Mesenchymal stem cell (in vitro differentiated cells and primary cell): Measurements from ENCODE around the gene PCDHB14.
"Not testable (repeated sequence)": the region's sequence is repeated elsewhere in the genome, so short reads cannot be mapped to it uniquely, and the experiment has no call there.

Experiments used
- DNase-seq: peaks from one replicate; pipeline ENCODE4 v3.0.0-alpha.2; 2013
- H2AFZ ChIP-seq: one replicate; pipeline ENCODE4 v1.6.1; 2013; ENCODE audit warnings: low read depth, mild to moderate bottlenecking, control low read depth, inconsistent platforms, low read length, moderate library complexity
- H2AK5ac ChIP-seq: 2 replicates; pipeline ENCODE4 v1.6.1; 2013; ENCODE audit warnings: low read length, moderate library complexity, mild to moderate bottlenecking, inconsistent platforms; ENCODE audit not compliant: severe bottlenecking
- H2BK120ac ChIP-seq: one replicate; pipeline ENCODE4 v1.6.1; 2013; ENCODE audit warnings: low read depth, mild to moderate bottlenecking, inconsistent platforms, low read length, moderate library complexity
- H2BK12ac ChIP-seq, 2 experiments: one replicate each; pipeline ENCODE4 v1.6.1; 2013; ENCODE audit warnings: inconsistent platforms in 2 of 2, low read length in 2 of 2, mild to moderate bottlenecking in 2 of 2, moderate library complexity in 2 of 2, control low read depth in 1 of 2
- H2BK15ac ChIP-seq: one replicate; pipeline ENCODE4 v1.6.1; 2013; ENCODE audit warnings: mild to moderate bottlenecking, low read depth, inconsistent platforms; ENCODE audit not compliant: poor library complexity, severe bottlenecking
- H2BK5ac ChIP-seq: 2 replicates; pipeline ENCODE4 v1.6.1; 2013; ENCODE audit warnings: low read depth, mild to moderate bottlenecking, low read length, control low read depth, inconsistent platforms; ENCODE audit not compliant: poor library complexity, severe bottlenecking
- H3K14ac ChIP-seq, 2 experiments: one replicate each; pipeline ENCODE4 v1.6.1; 2013; ENCODE audit warnings: inconsistent platforms in 2 of 2, low read length in 2 of 2, control low read depth in 1 of 2, mild to moderate bottlenecking in 1 of 2, moderate library complexity in 1 of 2
- H3K18ac ChIP-seq, 2 experiments: one replicate each; pipeline ENCODE4 v1.6.1; 2013; ENCODE audit warnings: inconsistent platforms in 2 of 2, low read length in 2 of 2, control low read depth in 1 of 2, low read depth in 1 of 2, mild to moderate bottlenecking in 1 of 2
- H3K23ac ChIP-seq, 2 experiments: one replicate each; pipeline ENCODE4 v1.6.1; 2013; ENCODE audit warnings: inconsistent platforms in 2 of 2, low read length in 2 of 2, mild to moderate bottlenecking in 2 of 2, moderate library complexity in 2 of 2, control low read depth in 1 of 2
- H3K27ac ChIP-seq: 2 replicates; pipeline ENCODE4 v1.5.1; 2013; ENCODE audit warnings: mild to moderate bottlenecking, moderate library complexity, low read length, control low read depth, inconsistent platforms; ENCODE audit not compliant: poor library complexity, severe bottlenecking
- H3K27me3 ChIP-seq, 2 experiments: 2 replicates each; pipeline versions ENCODE4 v1.6.1 to v1.7.0; 2013; ENCODE audit warnings: low read length in 2 of 2, mild to moderate bottlenecking in 2 of 2, moderate library complexity in 2 of 2, control low read depth in 1 of 2, inconsistent platforms in 1 of 2; ENCODE audit not compliant: control insufficient read depth in 1 of 2, insufficient read depth in 1 of 2
- H3K36me3 ChIP-seq, 2 experiments: 2 replicates each; pipeline versions ENCODE4 v1.6.1 to v1.7.0; 2013; ENCODE audit warnings: low read length in 2 of 2, control low read depth in 1 of 2, inconsistent platforms in 1 of 2, low read depth in 1 of 2, mild to moderate bottlenecking in 1 of 2; ENCODE audit not compliant: insufficient read depth in 2 of 2, control insufficient read depth in 1 of 2
- H3K4ac ChIP-seq, 2 experiments: one replicate each; pipeline ENCODE4 v1.6.1; 2013; ENCODE audit warnings: inconsistent platforms in 2 of 2, low read length in 2 of 2, mild to moderate bottlenecking in 2 of 2, moderate library complexity in 2 of 2, control low read depth in 1 of 2, low read depth in 1 of 2
- H3K4me1 ChIP-seq: 2 replicates; pipeline ENCODE4 v1.6.1; 2013; ENCODE audit warnings: low read depth, low read length, control low read depth; ENCODE audit not compliant: control insufficient read depth, insufficient read depth
- H3K4me2 ChIP-seq: 2 replicates; pipeline ENCODE4 v1.6.1; 2013; ENCODE audit warnings: low read length, mild to moderate bottlenecking, inconsistent platforms; ENCODE audit not compliant: poor library complexity, severe bottlenecking
- H3K4me3 ChIP-seq, 2 experiments: 2 replicates each; pipeline versions ENCODE4 v1.5.1 to v1.7.0; 2013; ENCODE audit warnings: low read length in 2 of 2, mild to moderate bottlenecking in 2 of 2, control low read depth in 1 of 2, low read depth in 1 of 2; ENCODE audit not compliant: insufficient read depth in 1 of 2
- H3K79me1 ChIP-seq: replicated peaks from 2 replicates; pipeline ENCODE4 v1.6.1; 2013; ENCODE audit warnings: mild to moderate bottlenecking, control low read depth, low read length, inconsistent platforms; ENCODE audit not compliant: poor library complexity, severe bottlenecking
- H3K9ac ChIP-seq: 2 replicates; pipeline ENCODE4 v1.7.0; 2013; ENCODE audit warnings: mild to moderate bottlenecking, low read length, moderate library complexity
- H3K9me3 ChIP-seq: 2 replicates; pipeline ENCODE4 v1.7.0; 2013; ENCODE audit warnings: mild to moderate bottlenecking, low read length; ENCODE audit not compliant: control insufficient read depth
- H4K8ac ChIP-seq: one replicate; pipeline ENCODE4 v1.6.1; 2013; ENCODE audit warnings: inconsistent platforms, mild to moderate bottlenecking, low read length, moderate library complexity
- H4K91ac ChIP-seq: one replicate; pipeline ENCODE4 v1.6.1; 2013; ENCODE audit warnings: mild to moderate bottlenecking, low read length, inconsistent platforms
- WGBS: methylation state at CpG from one replicate; pipeline ENCODE4 v1.1.7; 2013; ENCODE audit warnings: mixed read lengths; 5-methylcytosine and 5-hydroxymethylcytosine counted together

The PCDHB14 gene

GRCh38 chr5:141192110-141192725 is 30.9 kb upstream of the PCDHB14 start, which contains the start of gene PCDHB10:
TSS of gene PCDHB10 (plus strand) at chr5:141192353. CDS start at chr5:141192553, 200 bp downstream.
- no peak within 1 kb of the TSS for H3K23ac ChIP-seq

GRCh38 chr5:141194332-141194731 is 28.8 kb upstream of the PCDHB14 start:
- not testable (repeated sequence) for H3K4ac ChIP-seq, H4K8ac ChIP-seq, H2AFZ ChIP-seq, H3K9ac ChIP-seq, H2BK5ac ChIP-seq, H2AK5ac ChIP-seq, H3K27ac ChIP-seq, H2BK12ac ChIP-seq, H3K18ac ChIP-seq, H3K4me2 ChIP-seq, H3K23ac ChIP-seq, H3K14ac ChIP-seq, H2BK120ac ChIP-seq, H3K36me3 ChIP-seq, H4K91ac ChIP-seq, H3K4me1 ChIP-seq, DNase-seq, H3K79me1 ChIP-seq, H3K4me3 ChIP-seq, H3K27me3 ChIP-seq, H2BK15ac ChIP-seq
- whole genome bisulfite sequencing = 98% methylated on average over 13 of the region's 37 CpGs
- H3K9me3 ChIP-seq = peaks cover 74% of the 10 kb centered on the region

More at GRCh38 chr5:141192110-141192725, 30.9 kb upstream of the PCDHB14 start, which contains the start of gene PCDHB10:
- Histone ChIP-seq H3K4me2 (no peak within 1 kb of the TSS), H4K91ac (no peak within 1 kb of the TSS), H2BK15ac (no peak within 1 kb of the TSS), H3K14ac (no peak within 1 kb of the TSS), H4K8ac (no peak within 1 kb of the TSS), H3K9ac (no peak within 1 kb of the TSS), H3K79me1 (no peaks in the 10 kb centered on the region), H2AK5ac (no peak within 1 kb of the TSS), H2BK5ac (no peak within 1 kb of the TSS), H2BK12ac (no peak within 1 kb of the TSS), H2BK120ac (no peak within 1 kb of the TSS), H3K4me3 (no peak within 1 kb of the TSS), H3K4ac (no peak within 1 kb of the TSS), H3K27ac (no peak within 1 kb of the TSS), H3K27me3 (no peaks in the 10 kb centered on the region), H3K9me3 (peaks cover 56% of the 10 kb centered on the region), H3K18ac (no peak within 1 kb of the TSS), H3K4me1 (no peaks in the 10 kb centered on the region), H2AFZ (peak within 1 kb of the TSS; percentile 11), H3K36me3 (no peaks in the 10 kb centered on the region)
- WGBS = 23% methylated on average over 7 of the region's 10 CpGs
- DNase-seq = peak; percentile 44

- no peak overlapping the region for H3K4ac ChIP-seq
- no peak for DNase-seq
- H4K91ac ChIP-seq = no peak overlapping the region
- H4K8ac ChIP-seq = no peak overlapping the region
- H3K4me2 ChIP-seq = no peak overlapping the region
- no peak overlapping the region for H3K27ac ChIP-seq
- H2BK15ac ChIP-seq = no peak overlapping the region
- 42% methylated on average over 1 of the region's 3 CpGs for WGBS
- no peak overlapping the region for H3K18ac ChIP-seq
- H2AFZ ChIP-seq = no peak overlapping the region
- no peaks in the 10 kb centered on the region for H3K4me1 ChIP-seq
- H3K79me1 ChIP-seq = no peaks in the 10 kb centered on the region
- H3K27me3 ChIP-seq = no peaks in the 10 kb centered on the region
- no peak overlapping the region for H3K23ac ChIP-seq
- no peak overlapping the region for H3K9ac ChIP-seq
- peaks cover 76% of the 10 kb centered on the region for H3K9me3 ChIP-seq
- no peak overlapping the region for H2BK5ac ChIP-seq
- no peak overlapping the region for H3K4me3 ChIP-seq
- no peak overlapping the region for H2AK5ac ChIP-seq
- no peaks in the 10 kb centered on the region for H3K36me3 ChIP-seq
- no peak overlapping the region for H3K14ac ChIP-seq
- H2BK12ac ChIP-seq = no peak overlapping the region
- no peak overlapping the region for H2BK120ac ChIP-seq
Measured at GRCh38 chr5:141196363-141196762, 26.8 kb upstream of the PCDHB14 start.

GRCh38 chr5:141199359-141200235 is 23.5 kb upstream of the PCDHB14 start, which contains the start of gene PCDHB11:
TSS of gene PCDHB11 (plus strand) at chr5:141199627. CDS start at chr5:141199775, 148 bp downstream.
- Histone ChIP-seq H4K8ac (no peak within 1 kb of the TSS), H3K4me2 (no peak within 1 kb of the TSS), H3K79me1 (no peaks in the 10 kb centered on the region), H3K9ac (no peak within 1 kb of the TSS), H3K18ac (no peak within 1 kb of the TSS), H3K9me3 (peaks cover 76% of the 10 kb centered on the region), H2BK15ac (no peak within 1 kb of the TSS), H3K14ac (no peak within 1 kb of the TSS), H3K27me3 (no peaks in the 10 kb centered on the region), H4K91ac (no peak within 1 kb of the TSS), H2AFZ (no peak within 1 kb of the TSS), H2BK120ac (no peak within 1 kb of the TSS), H2BK12ac (no peak within 1 kb of the TSS), H3K4me3 (no peak within 1 kb of the TSS), H3K27ac (no peak within 1 kb of the TSS), H3K4ac (no peak within 1 kb of the TSS), H2BK5ac (no peak within 1 kb of the TSS), H3K23ac (no peak within 1 kb of the TSS), H2AK5ac (no peak within 1 kb of the TSS), H3K36me3 (no peaks in the 10 kb centered on the region), H3K4me1 (no peaks in the 10 kb centered on the region)
- no peak for DNase-seq
- WGBS = 71% methylated on average over 18 of the region's 21 CpGs
